ENCODE results near the gene PACRG.

The PACRG gene

GRCh38 chr6:163333701-163334663, 606.2 kb downstream of the PACRG start:
- DNase-seq (ENCODE audit: low read depth in 2 of 2): no peak

DNA sequence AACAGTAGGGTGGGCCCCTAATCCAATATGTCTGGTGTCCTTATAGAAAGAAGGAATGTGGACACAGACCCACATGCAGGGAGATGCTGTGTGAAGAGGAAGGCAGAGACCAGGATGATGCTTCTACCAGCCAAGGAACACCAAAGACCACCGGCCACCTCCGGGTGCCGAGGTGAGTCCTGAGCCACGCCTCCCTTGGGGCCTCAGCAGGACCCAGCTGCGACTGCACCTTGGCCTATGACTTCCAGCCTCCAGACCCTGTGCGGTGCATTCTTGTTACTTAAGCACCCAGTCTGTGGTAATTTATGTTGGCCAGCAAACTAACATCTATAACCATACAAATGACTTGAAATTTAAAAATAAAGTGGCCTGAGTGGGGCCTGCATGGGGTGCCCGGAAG, 607.3 kb downstream of the PACRG start:
- no peak for DNase-seq (ENCODE audit: low read depth in 2 of 2)

DNA sequence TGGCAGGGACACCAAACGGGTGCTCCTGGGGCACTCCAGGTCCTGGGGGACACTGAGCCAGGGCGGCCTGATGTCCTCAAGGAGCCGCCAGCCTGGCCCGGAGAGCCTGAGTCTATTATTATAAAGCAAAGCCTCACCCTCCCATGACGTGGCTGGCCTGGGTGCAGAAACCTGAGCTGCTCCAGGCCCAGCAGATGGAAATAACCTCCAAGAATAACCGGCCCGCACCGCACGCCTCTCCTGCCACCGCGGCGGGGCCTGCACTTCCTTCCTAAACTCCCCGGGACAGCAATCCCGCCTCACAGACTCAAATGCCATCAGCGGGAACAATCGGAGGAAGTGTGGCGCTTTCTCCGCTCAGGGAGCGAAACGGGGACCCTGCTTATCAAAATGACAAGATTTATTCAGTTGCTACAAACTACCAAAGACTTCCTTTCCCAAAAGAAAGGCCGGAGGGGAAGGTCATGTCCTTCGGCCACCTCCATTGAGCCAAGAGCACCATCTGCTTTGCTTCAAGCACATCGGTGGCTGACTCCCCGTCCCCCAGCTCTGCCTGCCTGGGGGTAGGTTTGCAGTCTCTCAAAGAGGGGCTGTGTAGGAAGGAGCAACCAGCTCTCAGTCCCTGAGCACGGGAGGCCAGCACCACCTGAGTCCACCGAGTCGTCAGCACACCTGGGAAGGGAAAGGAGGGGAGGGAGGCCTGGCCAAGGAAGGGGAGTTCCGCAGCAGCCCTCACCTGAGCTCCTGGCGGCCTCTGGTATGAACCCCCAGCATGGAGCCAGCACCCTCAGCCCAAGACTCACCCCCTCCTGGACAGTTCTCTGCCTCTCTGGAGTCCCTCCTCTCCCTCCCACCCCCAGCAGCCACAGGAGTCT, 608.1 kb downstream of the PACRG start:
- DNase-seq (ENCODE audit: low read depth in 2 of 2): no peak

DNA sequence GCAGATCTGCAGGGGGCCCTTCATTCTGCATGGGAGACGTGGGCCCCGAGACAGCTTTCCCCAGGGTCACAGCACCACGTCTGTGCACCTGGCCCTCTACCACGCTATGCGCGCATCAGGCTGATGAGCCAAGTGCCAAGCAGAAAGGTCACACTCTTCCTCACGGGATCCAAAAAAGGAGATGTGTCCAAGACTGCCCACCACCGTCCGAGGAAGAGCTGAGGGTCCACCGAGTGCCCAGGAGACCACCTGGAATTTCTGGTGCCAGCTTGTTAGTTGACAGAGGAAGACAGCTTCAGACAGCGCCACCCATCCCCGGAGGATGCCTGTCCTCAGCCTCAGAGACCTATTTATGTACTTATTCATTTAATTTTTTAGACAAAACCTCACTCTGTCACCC, 609.2 kb downstream of the PACRG start:
- no peak for DNase-seq (ENCODE audit: low read depth in 2 of 2)

DNA sequence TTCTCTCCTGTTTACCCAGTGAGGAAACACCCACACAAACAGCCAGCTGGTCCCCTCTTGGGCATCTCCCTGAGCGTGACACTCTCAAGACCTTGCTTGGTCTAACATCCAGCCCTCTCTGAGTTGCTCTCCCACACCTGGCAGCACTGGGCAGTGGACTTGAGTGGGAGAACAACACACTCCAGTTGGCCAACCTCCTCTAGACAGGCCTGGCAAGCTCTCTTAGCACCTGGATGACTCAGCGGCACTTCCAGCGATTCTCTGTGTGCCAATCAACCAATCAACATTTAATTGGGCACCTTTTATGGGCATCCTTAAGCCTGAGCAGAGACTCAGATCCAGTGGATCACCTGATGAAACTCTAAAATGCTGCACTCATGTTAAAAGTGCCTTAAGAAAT, 610.2 kb downstream of the PACRG start:
- no peak for DNase-seq (ENCODE audit: low read depth in 2 of 2)

- DNase-seq (ENCODE audit: low read depth in 2 of 2): no peak
Observed at GRCh38 chr6:163338671-163339405, 611.1 kb downstream of the PACRG start.

DNA sequence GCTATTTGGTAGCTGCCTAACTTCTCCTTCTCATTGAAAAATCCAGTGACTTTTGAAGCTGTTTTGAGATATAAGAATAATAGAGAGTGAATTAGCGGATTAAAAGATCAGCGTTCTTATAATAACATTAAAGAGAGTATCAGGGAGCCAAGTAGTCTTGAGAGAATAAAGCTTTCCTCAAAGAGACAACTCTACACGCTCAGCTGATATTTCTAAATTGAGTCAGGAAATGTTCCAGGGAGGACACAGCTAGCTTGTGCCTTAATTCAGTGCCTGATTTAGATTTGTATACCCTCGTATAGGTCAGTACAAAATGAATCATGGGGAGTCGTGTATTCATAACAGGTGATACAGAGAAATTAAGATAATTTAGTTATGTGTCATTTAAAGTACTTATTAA, 611.7 kb downstream of the PACRG start:
- DNase-seq (ENCODE audit: low read depth in 2 of 2): no peak

- DNase-seq (ENCODE audit: low read depth in 2 of 2): no peak
Observed at GRCh38 chr6:163340201-163340887, 612.6 kb downstream of the PACRG start.

DNA sequence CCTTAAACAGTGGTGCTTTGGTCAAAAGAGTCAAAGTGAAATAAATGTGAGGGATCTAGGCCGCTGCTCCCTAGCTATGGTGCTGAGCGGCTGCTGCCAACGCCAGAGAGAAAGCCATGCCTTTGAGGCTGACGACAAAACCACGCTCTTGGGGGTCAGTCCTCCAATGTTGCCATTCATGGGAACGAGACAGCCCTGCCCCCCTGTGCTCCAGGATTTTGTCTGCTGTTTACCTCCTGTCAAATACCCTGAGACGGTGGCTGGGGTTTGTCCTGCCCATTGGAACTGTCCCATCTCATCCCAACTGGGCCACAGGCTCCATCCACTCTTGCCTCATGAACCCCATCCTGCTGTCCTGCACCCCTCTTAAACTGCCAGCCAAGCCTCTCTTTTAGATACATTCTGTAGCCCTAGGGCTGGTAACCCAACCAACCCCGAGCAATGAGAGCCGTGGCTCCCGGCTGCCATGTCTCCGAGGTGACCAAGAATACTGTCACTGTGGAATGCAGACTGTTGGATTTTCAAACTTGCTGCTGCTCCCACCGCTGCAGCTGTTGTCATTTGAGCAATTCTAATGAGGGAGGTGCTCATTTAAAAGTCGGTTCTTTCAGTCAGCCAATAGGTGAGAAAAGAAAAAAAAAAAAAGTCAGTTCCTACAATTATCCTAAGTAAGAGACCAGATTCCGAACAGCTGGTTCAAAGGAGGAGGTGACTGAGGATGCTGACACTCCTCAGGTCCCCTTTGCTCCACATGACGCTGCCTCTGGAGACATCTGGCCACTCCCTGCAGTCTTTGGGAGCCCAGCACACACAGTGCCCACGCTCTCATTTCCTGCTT, 613.7 kb downstream of the PACRG start:
- no peak for DNase-seq (ENCODE audit: low read depth in 2 of 2)

DNA sequence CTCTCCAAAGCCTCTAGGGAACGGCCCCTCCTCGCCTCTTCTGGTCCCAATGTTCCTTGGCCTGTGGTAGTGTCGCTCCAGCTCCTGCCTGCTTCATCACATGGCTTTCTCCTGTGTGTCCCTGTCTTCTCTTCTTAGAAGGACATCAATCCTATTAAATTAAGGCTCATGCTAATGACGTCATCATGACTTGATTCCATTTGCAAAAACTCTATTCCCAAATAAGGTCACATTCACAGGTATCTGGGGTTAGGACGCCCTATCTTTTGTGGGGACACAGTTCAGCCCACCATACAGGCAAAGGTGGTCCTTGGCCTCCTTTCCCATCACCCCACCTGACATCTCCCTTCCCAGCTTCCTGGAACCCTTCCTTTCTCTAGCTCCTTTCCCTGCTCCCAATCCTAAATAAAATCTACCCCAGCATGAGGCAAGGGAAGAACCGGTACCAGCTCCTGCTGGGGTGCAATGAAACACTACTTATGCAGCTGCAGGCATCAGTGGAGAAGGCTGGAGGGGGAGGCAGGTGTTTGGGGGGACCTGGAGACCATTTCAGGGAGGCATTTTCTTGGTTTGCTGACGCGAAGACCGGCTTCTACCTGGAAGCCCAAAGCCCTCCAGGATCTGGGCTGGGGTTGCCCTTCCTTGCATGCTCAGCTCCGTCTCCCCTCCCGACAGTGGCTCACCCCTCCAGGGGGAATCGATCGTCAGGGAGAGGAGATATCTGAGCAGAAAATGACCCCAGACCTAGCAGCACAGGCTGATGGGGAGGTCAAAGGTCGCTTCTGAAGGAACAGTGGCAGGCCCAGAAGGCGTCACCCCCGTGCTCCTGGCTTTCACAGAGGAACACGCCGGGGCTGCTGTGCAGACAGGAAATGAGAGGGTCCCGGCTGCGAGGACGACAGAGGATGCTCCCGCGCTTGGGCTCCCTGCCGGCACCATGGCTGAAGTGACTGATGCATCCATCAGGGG, 615.1 kb downstream of the PACRG start:
- no peak for DNase-seq (ENCODE audit: low read depth in 2 of 2)

DNA sequence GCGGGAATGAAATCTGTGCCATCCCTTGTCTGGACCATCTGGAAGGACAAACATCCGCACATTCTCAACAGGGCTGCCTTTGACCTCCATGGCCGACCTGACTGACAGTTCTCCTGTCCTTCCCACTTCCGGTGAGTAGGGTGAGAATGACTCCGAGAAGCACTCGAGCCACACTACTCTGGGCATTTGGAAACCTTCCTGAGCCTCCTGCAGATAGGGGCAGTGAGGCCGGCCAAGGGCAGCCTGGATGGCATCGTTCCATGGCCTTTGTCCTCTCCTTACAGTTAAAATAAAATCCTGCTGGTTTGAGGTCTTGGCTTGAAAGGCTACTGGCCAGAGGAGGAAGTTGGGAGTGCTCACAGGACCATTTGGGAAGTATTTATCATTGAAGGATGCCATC, 615.8 kb downstream of the PACRG start:
- no peak for DNase-seq (ENCODE audit: low read depth in 2 of 2)

GRCh38 chr6:163344411-163344810, 616.6 kb downstream of the PACRG start:
- DNase-seq (ENCODE audit: low read depth in 2 of 2): no peak

DNA sequence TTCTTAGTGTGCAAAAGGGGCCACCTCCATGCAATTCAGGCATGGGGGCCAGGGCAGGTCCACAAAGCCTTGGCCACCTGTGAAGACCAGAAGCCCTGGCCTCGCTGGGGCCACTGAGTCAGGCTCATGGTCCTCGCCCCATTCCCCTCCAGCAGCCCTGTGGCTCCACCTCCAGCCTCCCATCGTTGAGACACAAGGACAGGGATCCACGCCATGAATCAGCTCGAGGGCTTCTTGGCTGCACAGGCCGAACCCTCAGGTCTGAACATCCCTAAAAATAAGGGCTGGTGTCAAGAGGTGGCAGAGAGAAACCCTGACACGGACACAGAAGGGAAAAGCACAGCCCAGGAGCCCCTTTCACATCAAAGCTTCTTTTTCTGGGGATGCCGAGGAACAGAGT, 618.2 kb downstream of the PACRG start:
- DNase-seq (ENCODE audit: low read depth in 2 of 2): no peak

GRCh38 chr6:163346497-163346961, 618.8 kb downstream of the PACRG start:
- no peak for DNase-seq (ENCODE audit: low read depth in 2 of 2)

DNA sequence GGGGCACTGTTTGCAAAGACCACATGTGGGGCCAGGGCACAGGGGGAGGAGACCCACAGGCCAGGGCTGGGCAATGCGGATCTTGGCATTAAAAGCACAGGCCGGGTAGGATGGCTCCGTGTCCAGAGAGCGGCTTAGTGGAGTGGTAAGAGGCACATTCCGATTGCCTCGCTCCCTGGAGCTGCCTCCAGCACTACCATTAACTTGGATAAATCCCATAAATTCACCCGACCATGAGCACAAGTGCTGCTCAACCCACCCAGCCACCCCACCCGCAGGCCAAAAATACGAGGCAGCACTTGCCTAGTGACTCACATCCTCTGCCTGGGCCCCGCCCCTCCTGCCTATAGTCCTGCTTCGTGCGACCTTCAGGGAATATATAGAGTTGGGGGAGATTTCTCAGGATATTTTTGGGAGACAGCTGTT, 619.3 kb downstream of the PACRG start:
- no peak for DNase-seq (ENCODE audit: low read depth in 2 of 2)

DNA sequence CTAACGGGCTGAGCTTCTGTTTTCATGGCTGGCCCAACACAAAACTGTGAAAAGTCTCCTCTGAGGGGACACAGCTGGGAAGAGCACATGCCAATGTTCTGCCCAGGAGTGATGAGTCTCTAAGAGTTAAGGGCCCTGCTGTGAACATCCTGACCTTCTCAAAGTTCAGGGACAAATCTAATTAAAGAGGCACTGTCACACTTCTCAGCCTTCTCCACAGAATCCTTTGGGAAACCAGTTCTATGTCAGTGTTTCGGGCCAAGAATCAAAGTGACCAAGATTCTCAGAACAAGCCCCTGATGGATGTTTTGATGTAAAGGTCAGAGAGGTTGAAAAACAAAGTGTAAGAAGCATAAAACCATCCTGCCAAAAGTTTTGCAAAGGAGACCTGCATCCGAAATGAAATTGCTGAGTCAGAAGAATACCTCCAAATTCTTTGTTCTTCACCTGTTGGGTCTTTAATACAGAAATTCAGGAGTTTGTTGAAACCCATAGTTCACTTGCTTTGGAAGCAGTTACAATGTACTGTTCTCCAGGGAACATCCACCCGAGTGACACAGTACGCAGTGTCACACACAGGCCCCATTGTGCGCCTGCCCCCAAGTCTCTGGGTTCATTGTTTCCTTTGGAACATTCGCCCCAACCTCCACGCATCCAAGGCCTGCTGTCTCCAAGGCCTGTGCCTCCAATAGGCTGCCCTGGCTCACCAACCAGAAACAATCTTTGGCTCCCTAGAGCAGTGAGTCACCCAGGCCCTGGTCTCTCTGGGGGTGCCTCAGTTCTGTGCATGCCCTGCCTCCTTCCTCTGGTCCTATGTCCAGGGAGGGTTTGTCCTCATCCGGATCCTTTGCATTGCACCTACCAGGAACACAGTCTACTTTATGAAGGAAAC, 621.3 kb downstream of the PACRG start:
- no peak for DNase-seq (ENCODE audit: low read depth in 2 of 2)

DNA sequence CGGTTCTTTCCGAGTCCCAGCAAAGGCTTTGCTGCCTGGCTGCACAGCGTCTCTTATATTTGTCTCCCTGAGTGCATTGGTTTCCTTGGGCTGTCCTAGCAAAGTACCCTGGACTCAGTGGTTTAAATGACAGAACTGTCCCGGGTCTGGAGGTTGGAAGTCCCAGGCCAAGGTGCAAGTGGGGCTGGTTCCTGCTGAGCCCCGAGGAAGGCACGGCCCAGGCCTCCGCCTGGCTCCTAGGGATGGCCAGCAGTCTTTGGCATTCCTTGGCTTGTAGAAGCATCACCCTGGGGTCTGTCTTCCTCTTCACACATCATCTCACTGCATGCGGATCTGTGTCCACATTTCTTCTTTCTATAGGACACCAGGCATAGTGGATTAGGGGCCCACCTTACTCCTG, 621.9 kb downstream of the PACRG start:
- no peak for DNase-seq (ENCODE audit: low read depth in 2 of 2)

DNA sequence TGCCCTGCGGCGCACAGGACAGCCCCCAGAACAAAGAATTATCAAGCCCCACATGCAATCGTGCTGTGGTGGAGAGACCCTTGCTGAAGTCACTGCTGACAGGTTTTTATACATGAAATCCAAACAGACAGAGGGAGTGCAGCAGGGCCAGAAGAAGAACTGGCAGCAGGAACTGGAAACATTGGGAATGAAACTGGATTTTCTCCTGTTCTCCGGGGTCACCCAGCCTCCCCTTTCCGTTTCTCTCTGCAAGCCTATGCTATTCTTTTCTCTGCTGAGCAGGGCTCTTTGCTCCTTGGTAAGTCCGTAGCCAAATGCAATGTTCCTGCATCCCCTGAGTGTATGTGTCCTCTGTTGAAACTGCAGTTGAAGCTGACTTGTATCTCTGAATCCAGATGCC, 623.2 kb downstream of the PACRG start:
- DNase-seq (ENCODE audit: low read depth in 2 of 2): no peak
